Astrocyte (in vitro differentiated cells and primary cell): ENCODE results near the gene IDH3B. TPM values are rescaled to one million over a fixed set of nuclear protein-coding genes. Genes with fewer than 3 reads are reported as not detected.

Source experiments
- DNase-seq: peaks from one replicate; pipeline ENCODE4 v3.0.0-alpha.2; 2010; ENCODE audit warnings: low read depth
- FAIRE-seq: peaks from 2 replicates; lab custom pipeline; 2011; peaks lifted over from hg19 to GRCh38; lab: Jason Lieb, UNC
- H2AFZ ChIP-seq: 2 replicates; pipeline ENCODE4 v1.6.0; 2012; ENCODE audit warnings: low read depth, low read length, inconsistent platforms
- H3K27ac ChIP-seq: 2 replicates; pipeline ENCODE4 v1.5.1; 2011; ENCODE audit warnings: low read depth, low read length, inconsistent platforms
- H3K27me3 ChIP-seq: 2 replicates; pipeline ENCODE4 v1.6.0; 2011; ENCODE audit warnings: low read length, inconsistent platforms; ENCODE audit not compliant: insufficient read depth
- H3K36me3 ChIP-seq: 2 replicates; pipeline ENCODE4 v1.5.1; 2011; ENCODE audit warnings: low read length, inconsistent platforms; ENCODE audit not compliant: insufficient read depth
- H3K4me1 ChIP-seq: 2 replicates; pipeline ENCODE4 v1.5.1; 2011; ENCODE audit warnings: low read length, inconsistent platforms; ENCODE audit not compliant: insufficient read depth
- H3K4me2 ChIP-seq: 2 replicates; pipeline ENCODE4 v1.6.0; 2012; ENCODE audit warnings: low read length, inconsistent platforms
- H3K4me3 ChIP-seq: 2 replicates; pipeline ENCODE4 v1.5.1; 2011; ENCODE audit warnings: low read depth, mild to moderate bottlenecking, low read length, inconsistent platforms; ENCODE audit not compliant: insufficient read depth
- H3K79me2 ChIP-seq: 2 replicates; pipeline ENCODE4 v1.6.0; 2012; ENCODE audit warnings: mild to moderate bottlenecking, low read length, inconsistent platforms; ENCODE audit not compliant: insufficient read depth
- H3K9ac ChIP-seq: 2 replicates; pipeline ENCODE4 v1.6.0; 2012; ENCODE audit warnings: mild to moderate bottlenecking, low read length, inconsistent platforms
- H3K9me3 ChIP-seq: 2 replicates; pipeline ENCODE4 v1.5.1; 2012; ENCODE audit warnings: low read depth, mild to moderate bottlenecking, low read length, inconsistent platforms; ENCODE audit not compliant: insufficient read depth
- H4K20me1 ChIP-seq: 2 replicates; pipeline ENCODE4 v1.6.0; 2012; ENCODE audit warnings: low read length, inconsistent platforms; ENCODE audit not compliant: insufficient read depth
- H3K27ac Mint-ChIP-seq: one replicate; pipeline ENCODE4 v1.8.0; 2021; ENCODE audit warnings: mild to moderate bottlenecking, mixed read lengths; ENCODE audit not compliant: unreplicated experiment
- H3K27me3 Mint-ChIP-seq: one replicate; pipeline ENCODE4 v1.8.0; 2021; ENCODE audit warnings: low read depth, mixed read lengths; ENCODE audit not compliant: unreplicated experiment
- H3K36me3 Mint-ChIP-seq: one replicate; pipeline ENCODE4 v1.8.0; 2021; ENCODE audit warnings: low read depth, mixed read lengths; ENCODE audit not compliant: unreplicated experiment
- H3K4me1 Mint-ChIP-seq: one replicate; pipeline ENCODE4 v1.8.0; 2021; ENCODE audit warnings: low read depth, mixed read lengths; ENCODE audit not compliant: unreplicated experiment
- H3K4me3 Mint-ChIP-seq: one replicate; pipeline ENCODE4 v1.8.0; 2021; ENCODE audit warnings: mild to moderate bottlenecking, moderate library complexity, mixed read lengths; ENCODE audit not compliant: unreplicated experiment
- H3K9me3 Mint-ChIP-seq: one replicate; pipeline ENCODE4 v1.8.0; 2021; ENCODE audit warnings: mild to moderate bottlenecking, mixed read lengths; ENCODE audit not compliant: unreplicated experiment
- CTCF ChIP-seq: IDR thresholded peaks from 2 replicates; pipeline ENCODE4 v1.5.1; 2011; ENCODE audit warnings: low read depth, mild to moderate bottlenecking, inconsistent platforms, low read length, moderate library complexity; ENCODE audit not compliant: insufficient read depth
- EZH2 ChIP-seq: IDR thresholded peaks from 2 replicates; pipeline ENCODE4 v1.6.1; 2012; ENCODE audit warnings: mild to moderate bottlenecking, low read length, inconsistent platforms; ENCODE audit not compliant: insufficient read depth
- total RNA-seq: library from RNA; stranded (reverse); gene quantifications from 2 replicates; pipeline ENCODE4 v1.2.1, GENCODE V29; 2021

Gene IDH3B
- total RNA-seq, 1 donor from 2014 or later, result 74.8 TPM

GRCh38 chr20:2693286-2694007, 29.4 kb upstream of the IDH3B start:
- H3K4me1 Mint-ChIP-seq, result no peaks in the 10 kb centered on the region

GRCh38 chr20:2692886-2693285, 28.9 kb upstream of the IDH3B start:
- no peak overlapping the region for H3K4me2 ChIP-seq

More at GRCh38 chr20:2693286-2694007, 29.4 kb upstream of the IDH3B start:
- Mint-ChIP-seq H3K9me3 (peaks cover 11% of the 10 kb centered on the region), H3K27ac (no peak overlapping the region), H3K36me3 (peaks cover 3% of the 10 kb centered on the region), H3K4me3 (no peak overlapping the region), H3K27me3 (peaks cover 69% of the 10 kb centered on the region)
- Histone ChIP-seq H3K27ac (no peak overlapping the region), H3K36me3 (no peaks in the 10 kb centered on the region), H3K9me3 (no peaks in the 10 kb centered on the region), H3K27me3 (peaks cover 43% of the 10 kb centered on the region), H2AFZ (no peak overlapping the region), H3K4me1 (no peaks in the 10 kb centered on the region), H3K79me2 (no peaks in the 10 kb centered on the region), H4K20me1 (peaks cover 12% of the 10 kb centered on the region), H3K4me3 (no peak overlapping the region), H3K4me2 (peak overlapping the region; percentile 15), H3K9ac (no peak overlapping the region)
- TF ChIP-seq EZH2 (peak; percentile 92), CTCF (no peak)
- FAIRE-seq (no peak), DNase-seq (no peak)

More at GRCh38 chr20:2692886-2693285, 28.9 kb upstream of the IDH3B start:
- Histone ChIP-seq H3K9ac (no peak overlapping the region), H3K79me2 (no peaks in the 10 kb centered on the region), H2AFZ (no peak overlapping the region), H3K4me1 (no peaks in the 10 kb centered on the region), H3K9me3 (no peaks in the 10 kb centered on the region), H3K27ac (no peak overlapping the region), H3K36me3 (no peaks in the 10 kb centered on the region), H3K27me3 (peaks cover 47% of the 10 kb centered on the region), H3K4me3 (no peak overlapping the region), H4K20me1 (peaks cover 12% of the 10 kb centered on the region)
- Mint-ChIP-seq H3K36me3 (peaks cover 3% of the 10 kb centered on the region), H3K4me1 (no peaks in the 10 kb centered on the region), H3K27ac (no peak overlapping the region), H3K9me3 (peaks cover 11% of the 10 kb centered on the region), H3K27me3 (peaks cover 68% of the 10 kb centered on the region), H3K4me3 (no peak overlapping the region)
- TF ChIP-seq CTCF, result no peak
- TF ChIP-seq EZH2, result no peak
- no peak for DNase-seq
- no peak for FAIRE-seq
